ENCODE measurements around the gene CUX1.

DNA sequence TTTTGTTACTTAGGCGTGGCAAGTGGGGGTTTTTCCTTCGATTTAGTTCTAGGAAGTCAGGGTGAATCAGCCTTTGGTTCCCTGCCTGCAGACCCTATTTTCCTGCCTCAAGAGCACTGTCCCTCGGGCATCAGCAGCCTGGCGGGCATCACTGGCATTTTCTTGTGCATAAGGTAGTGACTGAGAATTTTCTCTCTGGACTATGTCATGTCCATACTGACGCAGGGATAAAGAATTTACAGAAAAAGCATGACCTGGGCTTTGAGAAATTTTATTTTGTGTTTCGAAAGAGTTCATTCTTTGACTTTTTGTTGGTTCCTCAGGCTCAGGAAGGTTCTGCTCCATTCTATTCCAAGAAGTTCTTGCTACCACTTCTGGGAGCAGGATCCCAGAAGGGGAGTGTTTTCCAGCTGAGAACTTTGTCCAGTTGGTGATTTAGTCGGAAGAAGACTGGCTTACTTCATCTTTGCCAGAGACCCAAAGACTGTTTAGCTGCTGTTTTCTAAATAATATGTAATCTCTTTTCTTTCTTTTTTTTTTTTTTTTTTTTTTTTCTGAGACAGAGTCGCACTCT, 255.3 kb downstream of the CUX1 start:
- TF ChIP-seq, protein P1, sequence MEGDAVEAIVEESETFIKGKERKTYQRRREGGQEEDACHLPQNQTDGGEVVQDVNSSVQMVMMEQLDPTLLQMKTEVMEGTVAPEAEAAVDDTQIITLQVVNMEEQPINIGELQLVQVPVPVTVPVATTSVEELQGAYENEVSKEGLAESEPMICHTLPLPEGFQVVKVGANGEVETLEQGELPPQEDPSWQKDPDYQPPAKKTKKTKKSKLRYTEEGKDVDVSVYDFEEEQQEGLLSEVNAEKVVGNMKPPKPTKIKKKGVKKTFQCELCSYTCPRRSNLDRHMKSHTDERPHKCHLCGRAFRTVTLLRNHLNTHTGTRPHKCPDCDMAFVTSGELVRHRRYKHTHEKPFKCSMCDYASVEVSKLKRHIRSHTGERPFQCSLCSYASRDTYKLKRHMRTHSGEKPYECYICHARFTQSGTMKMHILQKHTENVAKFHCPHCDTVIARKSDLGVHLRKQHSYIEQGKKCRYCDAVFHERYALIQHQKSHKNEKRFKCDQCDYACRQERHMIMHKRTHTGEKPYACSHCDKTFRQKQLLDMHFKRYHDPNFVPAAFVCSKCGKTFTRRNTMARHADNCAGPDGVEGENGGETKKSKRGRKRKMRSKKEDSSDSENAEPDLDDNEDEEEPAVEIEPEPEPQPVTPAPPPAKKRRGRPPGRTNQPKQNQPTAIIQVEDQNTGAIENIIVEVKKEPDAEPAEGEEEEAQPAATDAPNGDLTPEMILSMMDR (IDR thresholded peaks at IDR 0.05), result no peak
- TF ChIP-seq POLR2A (IDR thresholded peaks at IDR 0.05), result no peak

Measured in esophagus squamous epithelium (tissue), 4 donors.